Panc1 (cell line): ENCODE measurements around the gene TUFT1. TPM values are rescaled to one million over a fixed set of nuclear protein-coding genes. Genes with fewer than 3 reads are reported as not detected.

Source experiments
- ATAC-seq: fragments of 200-7000 bp; cut with Tn5 transposase; 2 replicates; pipeline ENCODE4 v1.9.1; 2020; ENCODE audit warnings: mild to moderate bottlenecking, moderate library complexity
- BruUV-seq: library from RNA; stranded (reverse); fragments of 400-500 nt; replicated peaks from 2 replicates; lab custom pipeline; 2021; lab: Mats Ljungman, UMichigan
- CTCF ChIA-PET: fragments of 300-600 bp; sonication (Branson Sonifier 250); formaldehyde crosslinking; loops from one replicate; lab custom pipeline; 2022; ENCODE audit warnings: antibody characterized with exemption; lab: Charles Lee
- POLR2A ChIA-PET: fragments of 300-600 bp; sonication (Branson Sonifier 250); formaldehyde crosslinking; loops from one replicate; lab custom pipeline; 2022; ENCODE audit warnings: antibody characterized with exemption; lab: Charles Lee
- DNase-seq: peaks from one replicate; pipeline ENCODE4 v3.0.0-alpha.2; 2010; ENCODE audit warnings: low read depth, low spot score
- H3K27ac ChIP-seq: 2 replicates; pipeline ENCODE4 v1.5.1; 2011; ENCODE audit warnings: mild to moderate bottlenecking, low read length, inconsistent platforms
- H3K27me3 ChIP-seq: fragments of 200-500 bp; sonication (Bioruptor generic); 2 replicates; pipeline ENCODE4 v1.6.0; 2014; ENCODE audit warnings: low read length, inconsistent platforms; ENCODE audit not compliant: control insufficient read depth, insufficient read depth
- H3K36me3 ChIP-seq: fragments of 200-500 bp; sonication (Bioruptor generic); 2 replicates; pipeline ENCODE4 v1.5.1; 2014; ENCODE audit warnings: inconsistent platforms, mild to moderate bottlenecking, low read length, moderate library complexity; ENCODE audit not compliant: control insufficient read depth, insufficient read depth
- H3K4me1 ChIP-seq: 2 replicates; pipeline ENCODE4 v1.5.1; 2011; ENCODE audit warnings: inconsistent platforms, mild to moderate bottlenecking, low read length, moderate library complexity; ENCODE audit not compliant: control insufficient read depth, insufficient read depth
- H3K4me3 ChIP-seq, 2 experiments: 2 replicates each; pipeline ENCODE4 v1.5.1; 2011 to 2012; ENCODE audit warnings: low read depth in 2 of 2, low read length in 2 of 2, mild to moderate bottlenecking in 2 of 2, inconsistent platforms in 1 of 2, moderate library complexity in 1 of 2
- H3K9me3 ChIP-seq: fragments of 200-500 bp; sonication (Bioruptor generic); 2 replicates; pipeline ENCODE4 v1.5.1; 2014; ENCODE audit warnings: low read depth, mild to moderate bottlenecking, inconsistent platforms, low read length, moderate library complexity; ENCODE audit not compliant: control insufficient read depth, insufficient read depth
- CTCF ChIP-seq: fragments of 450-650 bp; IDR thresholded peaks from 2 replicates; pipeline ENCODE4 v1.5.1; 2017; ENCODE audit warnings: mild to moderate bottlenecking
- POLR2AphosphoS5 ChIP-seq: IDR thresholded peaks from 2 replicates; pipeline ENCODE4 v1.6.1; 2012; ENCODE audit warnings: mild to moderate bottlenecking, low read depth, low read length, moderate library complexity
- REST ChIP-seq, 2 experiments: IDR thresholded peaks; 2 replicates each; pipeline ENCODE4 v1.6.1; 2011 to 2012; ENCODE audit warnings: low read depth in 2 of 2, control low read depth in 1 of 2, low read length in 1 of 2, mild to moderate bottlenecking in 1 of 2, moderate library complexity in 1 of 2; ENCODE audit not compliant: insufficient read depth in 1 of 2
- SIN3A ChIP-seq: IDR thresholded peaks from 2 replicates; pipeline ENCODE4 v1.6.1; 2012; ENCODE audit warnings: low read depth, mild to moderate bottlenecking, low read length, moderate library complexity, borderline replicate concordance; ENCODE audit not compliant: insufficient read depth
- TCF7L2 ChIP-seq: IDR thresholded peaks from 2 replicates; pipeline ENCODE4 v1.6.1; 2011; ENCODE audit warnings: mild to moderate bottlenecking, low read depth, low read length, inconsistent platforms
- in situ Hi-C: cut with HindIII; loops from 2 replicates; pipeline ENCODE4 v1.10.0; 2016; ENCODE audit warnings: low sequenced_read_pairs, low pct_unique_long_range_greater_than_20kb
- intact Hi-C: fragments of 100-400 bp; cut with micrococcal nuclease; formaldehyde crosslinking; loops from one replicate; pipeline ENCODE4 v1.10.0; 2022; ENCODE audit not compliant: unreplicated experiment
- total RNA-seq: library from RNA; stranded (reverse); gene quantifications from one replicate; pipeline ENCODE4 v1.2.1, GENCODE V29; 2021; ENCODE audit not compliant: unreplicated experiment

TUFT1 gene
- total RNA-seq, 1 experiment from 2014 or later, result 66.4 TPM

GRCh38 chr1:151495316-151495715 is 44.8 kb upstream of the TUFT1 start:
- no peaks in the 10 kb centered on the region for H3K27me3 ChIP-seq
- DNase-seq (no peak), ATAC-seq (no peak)
- in situ Hi-C loops, result no loop called here
- ChIA-PET CTCF (no interaction called here), POLR2A (interaction anchor here (1.2 kb wide), 1 partner anchor 20 kb away, joined by 10 read pairs; no protein-coding TSS in a partner anchor)
- no peak overlapping the region for H3K4me3 ChIP-seq
- no peaks in the 10 kb centered on the region for H3K36me3 ChIP-seq
- no peak for TF ChIP-seq POLR2AphosphoS5
- TF ChIP-seq REST (IDR thresholded peaks at IDR 0.05; ENCODE audit: insufficient read depth in 1 of 2, low read depth in 2 of 2, low read length in 1 of 2), result no peak
- no peak for TF ChIP-seq TCF7L2
- TF ChIP-seq SIN3A, result no peak
- no peak for TF ChIP-seq CTCF
- H3K27ac ChIP-seq, result no peak overlapping the region
- intact Hi-C loops, result no loop called here
- no peaks in the 10 kb centered on the region for H3K9me3 ChIP-seq
- BruUV-seq, result no TSS peak
- peaks cover 11% of the 10 kb centered on the region; the same call in 1 of the 2 replicates for H3K4me1 ChIP-seq

GRCh38 chr1:151499365-151499764 is 40.7 kb upstream of the TUFT1 start:
- Histone ChIP-seq H3K9me3 (no peaks in the 10 kb centered on the region), H3K27ac (no peak overlapping the region), H3K27me3 (no peaks in the 10 kb centered on the region), H3K4me3 (no peak overlapping the region), H3K4me1 (peaks cover 11% of the 10 kb centered on the region), H3K36me3 (no peaks in the 10 kb centered on the region)
- no TSS peak for BruUV-seq
- DNase-seq (no peak), ATAC-seq (no peak)
- POLR2A ChIA-PET, result no interaction called here
- in situ Hi-C loops, result no loop called here
- CTCF ChIA-PET, result no interaction called here
- intact Hi-C loops, result no loop called here
- no peak for TF ChIP-seq CTCF
- TF ChIP-seq TCF7L2, result no peak
- no peak for TF ChIP-seq POLR2AphosphoS5
- TF ChIP-seq REST (IDR thresholded peaks at IDR 0.05; ENCODE audit: insufficient read depth in 1 of 2, low read depth in 2 of 2, low read length in 1 of 2), result no peak
- no peak for TF ChIP-seq SIN3A
